ENCODE data around the gene SCMH1. TPM values are rescaled to one million over a fixed set of nuclear protein-coding genes. Genes with fewer than 3 reads are reported as not detected.

The SCMH1 gene
- total RNA-seq, 1 experiment from 2014 or later: 28.0 TPM

- Histone ChIP-seq H2AFZ (ENCODE audit: low read depth, low read length, poor library complexity, severe bottlenecking) (no peak overlapping the region), H3K27me3 (ENCODE audit: insufficient read depth, low read length) (no peaks in the 10 kb centered on the region), H3K36me3 (ENCODE audit: control insufficient read depth in 1 of 2, insufficient read depth in 2 of 2, low read length in 2 of 2) (no peaks in the 10 kb centered on the region), H3K4me2 (ENCODE audit: low read length) (no peak overlapping the region), H3K4me3 (replicated peaks in 1 of 2; ENCODE audit: low read depth in 1 of 2, low read length in 2 of 2) (no peak overlapping the region), H4K20me1 (ENCODE audit: insufficient read depth) (no peaks in the 10 kb centered on the region), H3K9me3 (ENCODE audit: control insufficient read depth in 1 of 2, insufficient read depth in 1 of 2, low read depth in 1 of 2, low read length in 2 of 2) (no peaks in the 10 kb centered on the region), H3K9me2 (ENCODE audit: insufficient read depth) (no peaks in the 10 kb centered on the region), H3K4me1 (ENCODE audit: control insufficient read depth in 1 of 2, insufficient read depth in 2 of 2, low read length in 2 of 2) (no peaks in the 10 kb centered on the region), H3K27ac (ENCODE audit: low read depth, low read length) (no peak overlapping the region), H3K79me2 (ENCODE audit: insufficient read depth, low read length) (no peaks in the 10 kb centered on the region), H3K9ac (ENCODE audit: low read length) (no peak overlapping the region)
- BruUV-seq (replicated peaks): no TSS peak
- no peak for DNase-seq (ENCODE audit: low read depth, low spot score)
- CTCF ChIA-PET: no interaction called here
- intact Hi-C loops (cut with micrococcal nuclease): no loop called here
- POLR2A ChIA-PET: no interaction called here
- RAD21 ChIA-PET (ENCODE audit: low non-redundant PET in 1 of 2, low total read pairs in 2 of 2, uncharacterized antibody in 2 of 2, unreplicated experiment in 2 of 2): no interaction called here
- no peak for ATAC-seq
- TF ChIP-seq EGR1 (IDR thresholded peaks at IDR 0.05; ENCODE audit: low read depth) (no peak), SP1 (IDR thresholded peaks at IDR 0.05; ENCODE audit: low read depth) (no peak), ZFX (IDR thresholded peaks at IDR 0.05) (no peak), SRF (IDR thresholded peaks at IDR 0.05; ENCODE audit: low read depth) (no peak), SIN3A (IDR thresholded peaks at IDR 0.05; ENCODE audit: low read depth) (no peak), YY1 (IDR thresholded peaks at IDR 0.05; ENCODE audit: extremely low read depth, insufficient replicate concordance, low read depth, low read length) (no peak), POLR2A (IDR thresholded peaks at IDR 0.05; ENCODE audit: borderline replicate concordance, extremely low read depth, insufficient read depth, insufficient read length) (no peak), CBX3 (IDR thresholded peaks at IDR 0.05; ENCODE audit: low read depth) (no peak), TCF7L2 (IDR thresholded peaks at IDR 0.05; ENCODE audit: borderline replicate concordance, extremely low read depth, insufficient read depth, insufficient read length) (no peak), EZH2phosphoT487 (IDR thresholded peaks at IDR 0.05; ENCODE audit: borderline replicate concordance) (no peak), RAD21 (IDR thresholded peaks at IDR 0.05; ENCODE audit: low read depth) (no peak), ELF1 (IDR thresholded peaks at IDR 0.05; ENCODE audit: borderline replicate concordance, low read depth) (no peak), FOSL1 (IDR thresholded peaks at IDR 0.05; ENCODE audit: low read depth) (no peak), ZNF274 (IDR thresholded peaks at IDR 0.05; ENCODE audit: low read depth, low read length) (no peak), EZH2 (IDR thresholded peaks at IDR 0.05) (no peak)
- TF ChIP-seq, protein P1, sequence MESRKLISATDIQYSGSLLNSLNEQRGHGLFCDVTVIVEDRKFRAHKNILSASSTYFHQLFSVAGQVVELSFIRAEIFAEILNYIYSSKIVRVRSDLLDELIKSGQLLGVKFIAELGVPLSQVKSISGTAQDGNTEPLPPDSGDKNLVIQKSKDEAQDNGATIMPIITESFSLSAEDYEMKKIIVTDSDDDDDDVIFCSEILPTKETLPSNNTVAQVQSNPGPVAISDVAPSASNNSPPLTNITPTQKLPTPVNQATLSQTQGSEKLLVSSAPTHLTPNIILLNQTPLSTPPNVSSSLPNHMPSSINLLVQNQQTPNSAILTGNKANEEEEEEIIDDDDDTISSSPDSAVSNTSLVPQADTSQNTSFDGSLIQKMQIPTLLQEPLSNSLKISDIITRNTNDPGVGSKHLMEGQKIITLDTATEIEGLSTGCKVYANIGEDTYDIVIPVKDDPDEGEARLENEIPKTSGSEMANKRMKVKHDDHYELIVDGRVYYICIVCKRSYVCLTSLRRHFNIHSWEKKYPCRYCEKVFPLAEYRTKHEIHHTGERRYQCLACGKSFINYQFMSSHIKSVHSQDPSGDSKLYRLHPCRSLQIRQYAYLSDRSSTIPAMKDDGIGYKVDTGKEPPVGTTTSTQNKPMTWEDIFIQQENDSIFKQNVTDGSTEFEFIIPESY (IDR thresholded peaks at IDR 0.05; ENCODE audit: extremely low read depth, insufficient replicate concordance, low read length): no peak
- TF ChIP-seq, protein P2, sequence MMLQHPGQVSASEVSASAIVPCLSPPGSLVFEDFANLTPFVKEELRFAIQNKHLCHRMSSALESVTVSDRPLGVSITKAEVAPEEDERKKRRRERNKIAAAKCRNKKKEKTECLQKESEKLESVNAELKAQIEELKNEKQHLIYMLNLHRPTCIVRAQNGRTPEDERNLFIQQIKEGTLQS (IDR thresholded peaks at IDR 0.05): no peak
- TF ChIP-seq, protein P3, sequence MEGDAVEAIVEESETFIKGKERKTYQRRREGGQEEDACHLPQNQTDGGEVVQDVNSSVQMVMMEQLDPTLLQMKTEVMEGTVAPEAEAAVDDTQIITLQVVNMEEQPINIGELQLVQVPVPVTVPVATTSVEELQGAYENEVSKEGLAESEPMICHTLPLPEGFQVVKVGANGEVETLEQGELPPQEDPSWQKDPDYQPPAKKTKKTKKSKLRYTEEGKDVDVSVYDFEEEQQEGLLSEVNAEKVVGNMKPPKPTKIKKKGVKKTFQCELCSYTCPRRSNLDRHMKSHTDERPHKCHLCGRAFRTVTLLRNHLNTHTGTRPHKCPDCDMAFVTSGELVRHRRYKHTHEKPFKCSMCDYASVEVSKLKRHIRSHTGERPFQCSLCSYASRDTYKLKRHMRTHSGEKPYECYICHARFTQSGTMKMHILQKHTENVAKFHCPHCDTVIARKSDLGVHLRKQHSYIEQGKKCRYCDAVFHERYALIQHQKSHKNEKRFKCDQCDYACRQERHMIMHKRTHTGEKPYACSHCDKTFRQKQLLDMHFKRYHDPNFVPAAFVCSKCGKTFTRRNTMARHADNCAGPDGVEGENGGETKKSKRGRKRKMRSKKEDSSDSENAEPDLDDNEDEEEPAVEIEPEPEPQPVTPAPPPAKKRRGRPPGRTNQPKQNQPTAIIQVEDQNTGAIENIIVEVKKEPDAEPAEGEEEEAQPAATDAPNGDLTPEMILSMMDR (IDR thresholded peaks at IDR 0.05 in 2 of 3, conservative IDR thresholded peaks at IDR 0.05 in 1 of 3; ENCODE audit: borderline replicate concordance in 1 of 3, insufficient read depth in 1 of 3, low read depth in 2 of 3, low read length in 2 of 3): no peak
- TF ChIP-seq, protein P4, sequence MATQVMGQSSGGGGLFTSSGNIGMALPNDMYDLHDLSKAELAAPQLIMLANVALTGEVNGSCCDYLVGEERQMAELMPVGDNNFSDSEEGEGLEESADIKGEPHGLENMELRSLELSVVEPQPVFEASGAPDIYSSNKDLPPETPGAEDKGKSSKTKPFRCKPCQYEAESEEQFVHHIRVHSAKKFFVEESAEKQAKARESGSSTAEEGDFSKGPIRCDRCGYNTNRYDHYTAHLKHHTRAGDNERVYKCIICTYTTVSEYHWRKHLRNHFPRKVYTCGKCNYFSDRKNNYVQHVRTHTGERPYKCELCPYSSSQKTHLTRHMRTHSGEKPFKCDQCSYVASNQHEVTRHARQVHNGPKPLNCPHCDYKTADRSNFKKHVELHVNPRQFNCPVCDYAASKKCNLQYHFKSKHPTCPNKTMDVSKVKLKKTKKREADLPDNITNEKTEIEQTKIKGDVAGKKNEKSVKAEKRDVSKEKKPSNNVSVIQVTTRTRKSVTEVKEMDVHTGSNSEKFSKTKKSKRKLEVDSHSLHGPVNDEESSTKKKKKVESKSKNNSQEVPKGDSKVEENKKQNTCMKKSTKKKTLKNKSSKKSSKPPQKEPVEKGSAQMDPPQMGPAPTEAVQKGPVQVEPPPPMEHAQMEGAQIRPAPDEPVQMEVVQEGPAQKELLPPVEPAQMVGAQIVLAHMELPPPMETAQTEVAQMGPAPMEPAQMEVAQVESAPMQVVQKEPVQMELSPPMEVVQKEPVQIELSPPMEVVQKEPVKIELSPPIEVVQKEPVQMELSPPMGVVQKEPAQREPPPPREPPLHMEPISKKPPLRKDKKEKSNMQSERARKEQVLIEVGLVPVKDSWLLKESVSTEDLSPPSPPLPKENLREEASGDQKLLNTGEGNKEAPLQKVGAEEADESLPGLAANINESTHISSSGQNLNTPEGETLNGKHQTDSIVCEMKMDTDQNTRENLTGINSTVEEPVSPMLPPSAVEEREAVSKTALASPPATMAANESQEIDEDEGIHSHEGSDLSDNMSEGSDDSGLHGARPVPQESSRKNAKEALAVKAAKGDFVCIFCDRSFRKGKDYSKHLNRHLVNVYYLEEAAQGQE (IDR thresholded peaks at IDR 0.05; ENCODE audit: low read depth): no peak
- TF ChIP-seq, protein P5, sequence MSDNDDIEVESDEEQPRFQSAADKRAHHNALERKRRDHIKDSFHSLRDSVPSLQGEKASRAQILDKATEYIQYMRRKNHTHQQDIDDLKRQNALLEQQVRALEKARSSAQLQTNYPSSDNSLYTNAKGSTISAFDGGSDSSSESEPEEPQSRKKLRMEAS (IDR thresholded peaks at IDR 0.05): no peak
Measured at GRCh38 chr1:41144285-41144684, 97.8 kb downstream of the SCMH1 start.
